ENCODE data around the gene MYH9.

Gene MYH9

GRCh38 chr22:36329254-36330078, 58.3 kb downstream of the MYH9 start:
- DNase-seq: no peak

GRCh38 chr22:36328635-36329253, 59.0 kb downstream of the MYH9 start:
- peak in 1 of 2 donors; percentile 41 for DNase-seq

GRCh38 chr22:36327922-36328551, 59.7 kb downstream of the MYH9 start:
- no peak for DNase-seq

- no peak for DNase-seq
Observed at GRCh38 chr22:36326178-36327161, 61.3 kb downstream of the MYH9 start.

GRCh38 chr22:36325154-36326031, 62.4 kb downstream of the MYH9 start:
- no peak for DNase-seq

GRCh38 chr22:36324414-36324813, 63.4 kb downstream of the MYH9 start:
- no peak for DNase-seq

- no peak for DNase-seq
Observed at GRCh38 chr22:36323855-36324331, 63.9 kb downstream of the MYH9 start.

- DNase-seq: no peak
Observed at GRCh38 chr22:36323182-36323854, 64.4 kb downstream of the MYH9 start.

- no peak for DNase-seq
Observed at GRCh38 chr22:36322602-36322915, 65.2 kb downstream of the MYH9 start.

GRCh38 chr22:36321797-36322601, 65.8 kb downstream of the MYH9 start:
- no peak for DNase-seq

GRCh38 chr22:36320553-36320952, 67.2 kb downstream of the MYH9 start:
- no peak for DNase-seq

- DNase-seq: no peak
Observed at GRCh38 chr22:36319595-36320497, 67.9 kb downstream of the MYH9 start.

GRCh38 chr22:36318442-36318841, 69.3 kb downstream of the MYH9 start:
- DNase-seq: no peak

- no peak for DNase-seq
Observed at GRCh38 chr22:36317658-36318271, 70.0 kb downstream of the MYH9 start.

GRCh38 chr22:36316419-36316818, 71.3 kb downstream of the MYH9 start:
- no peak for DNase-seq

- DNase-seq: no peak
Observed at GRCh38 chr22:36315325-36315724, 72.4 kb downstream of the MYH9 start.

GRCh38 chr22:36311386-36312085, 76.2 kb downstream of the MYH9 start:
- DNase-seq: no peak

- DNase-seq: no peak
Observed at GRCh38 chr22:36308880-36309279, 78.9 kb downstream of the MYH9 start.
